HCT116 (cell line): ENCODE results near the gene GADD45A. TPM values are rescaled to one million over a fixed set of nuclear protein-coding genes. Genes with fewer than 3 reads are reported as not detected.
A peak's percentile ranks its signal among the peaks of the same experiment; 100 is the strongest.

ENCODE experiments used
- ATAC-seq: fragments of 200-7000 bp; cut with Tn5 transposase; 2 replicates; pipeline ENCODE4 v1.9.1; 2020; ENCODE audit warnings: mild to moderate bottlenecking, moderate library complexity
- BruUV-seq: library from RNA; stranded (reverse); fragments of 400-500 nt; replicated peaks from 2 replicates; lab custom pipeline; 2021; lab: Mats Ljungman, UMichigan
- CTCF ChIA-PET: fragments of 300-600 bp; sonication (Branson Sonifier 250); formaldehyde crosslinking; loops from one replicate; lab custom pipeline; 2021; ENCODE audit warnings: antibody characterized with exemption; lab: Charles Lee
- POLR2A ChIA-PET: fragments of 300-600, 350-600 bp; sonication (Branson Sonifier 250); formaldehyde crosslinking; loops from one replicate; lab custom pipeline; 2021; ENCODE audit warnings: antibody characterized with exemption; lab: Charles Lee
- RAD21 ChIA-PET, 2 experiments: fragments of 300-600 bp; sonication (Branson Sonifier 250); formaldehyde crosslinking; loops; one replicate each; lab custom pipeline; 2023; ENCODE audit warnings: low total read pairs in 2 of 2; ENCODE audit not compliant: uncharacterized antibody in 2 of 2, unreplicated experiment in 2 of 2, low non-redundant PET in 1 of 2; lab: Charles Lee
- DNase-seq: peaks from one replicate; pipeline ENCODE4 v3.0.0-alpha.2; 2010; ENCODE audit warnings: low read depth, low spot score
- H2AFZ ChIP-seq: fragments of 200-600 bp; shearing (Covaris generic), sonication (generic); 2 replicates; pipeline ENCODE4 v1.6.1; 2017; ENCODE audit warnings: low read depth, mixed run types, mixed read lengths, antibody characterized with exemption, low read length; ENCODE audit not compliant: poor library complexity, severe bottlenecking
- H3K27ac ChIP-seq: 2 replicates; pipeline ENCODE4 v1.5.1; 2012; ENCODE audit warnings: low read depth, low read length
- H3K27me3 ChIP-seq: fragments of 200-600 bp; sonication (generic); 2 replicates; pipeline ENCODE4 v1.6.1; 2016; ENCODE audit warnings: mixed run types, low read length, mixed read lengths; ENCODE audit not compliant: insufficient read depth
- H3K36me3 ChIP-seq, 2 experiments: fragments of 200-500 bp in 1 of 2; fragments of 200-600 bp in 1 of 2; sonication (Bioruptor generic) in 1 of 2; sonication (generic) in 1 of 2; 2 replicates each; pipeline versions ENCODE4 v1.5.1 to v1.6.1; 2014 to 2016; ENCODE audit warnings: low read length in 2 of 2, inconsistent platforms in 1 of 2, mixed read lengths in 1 of 2, mixed run types in 1 of 2; ENCODE audit not compliant: insufficient read depth in 2 of 2, control insufficient read depth in 1 of 2
- H3K4me1 ChIP-seq, 2 experiments: fragments of 200-600 bp in 1 of 2; sonication (generic) in 1 of 2; 2 replicates each; pipeline versions ENCODE4 v1.5.1 to v1.6.1; 2012 to 2017; ENCODE audit warnings: low read length in 2 of 2, inconsistent platforms in 1 of 2, mild to moderate bottlenecking in 1 of 2, mixed read lengths in 1 of 2, mixed run types in 1 of 2, moderate library complexity in 1 of 2; ENCODE audit not compliant: insufficient read depth in 2 of 2, control insufficient read depth in 1 of 2
- H3K4me2 ChIP-seq: fragments of 200-600 bp; sonication (generic); 2 replicates; pipeline ENCODE4 v1.6.1; 2017; ENCODE audit warnings: mixed run types, low read length, mixed read lengths
- H3K4me3 ChIP-seq, 2 experiments: fragments of 200-600 bp in 1 of 2; sonication (generic) in 1 of 2; replicated peaks in 1 of 2; 2 replicates each; pipeline ENCODE4 v1.5.1; 2011 to 2016; ENCODE audit warnings: low read length in 2 of 2, control low read depth in 1 of 2, low read depth in 1 of 2, mild to moderate bottlenecking in 1 of 2, mixed read lengths in 1 of 2, mixed run types in 1 of 2
- H3K79me2 ChIP-seq: fragments of 200-600 bp; sonication (generic); 2 replicates; pipeline ENCODE4 v1.6.1; 2017; ENCODE audit warnings: mild to moderate bottlenecking, mixed run types, low read length, moderate library complexity, mixed read lengths; ENCODE audit not compliant: insufficient read depth
- H3K9ac ChIP-seq: fragments of 200-600 bp; sonication (generic); 2 replicates; pipeline ENCODE4 v1.6.1; 2016; ENCODE audit warnings: low read length, mixed read lengths
- H3K9me2 ChIP-seq: fragments of 200-600 bp; sonication (generic), shearing (Covaris generic); 2 replicates; pipeline ENCODE4 v1.6.1; 2017; ENCODE audit warnings: mixed run types, mild to moderate bottlenecking, moderate library complexity; ENCODE audit not compliant: insufficient read depth
- H3K9me3 ChIP-seq, 2 experiments: fragments of 200-500 bp in 1 of 2; fragments of 200-600 bp in 1 of 2; sonication (Bioruptor generic) in 1 of 2; sonication (generic) in 1 of 2; 2 replicates each; pipeline ENCODE4 v1.6.1; 2014 to 2017; ENCODE audit warnings: low read length in 2 of 2, mixed read lengths in 2 of 2, inconsistent platforms in 1 of 2, low read depth in 1 of 2, mild to moderate bottlenecking in 1 of 2, mixed run types in 1 of 2, moderate library complexity in 1 of 2; ENCODE audit not compliant: control insufficient read depth in 1 of 2, insufficient read depth in 1 of 2
- H4K20me1 ChIP-seq: fragments of 200-600 bp; sonication (generic), shearing (Covaris generic); 2 replicates; pipeline ENCODE4 v1.6.1; 2017; ENCODE audit warnings: mixed run types, mild to moderate bottlenecking, moderate library complexity; ENCODE audit not compliant: insufficient read depth
- CBX3 ChIP-seq: IDR thresholded peaks from 2 replicates; pipeline ENCODE4 v1.6.1; 2012; ENCODE audit warnings: low read depth
- EGR1 ChIP-seq: IDR thresholded peaks from 2 replicates; pipeline ENCODE4 v1.6.1; 2012; ENCODE audit warnings: low read depth
- POLR2A ChIP-seq: IDR thresholded peaks from 2 replicates; pipeline ENCODE4 v1.7.0; 2011; ENCODE audit warnings: borderline replicate concordance; ENCODE audit not compliant: insufficient read depth, insufficient read length; ENCODE audit errors: extremely low read depth
- ZFX ChIP-seq: fragments of 450-650 bp; IDR thresholded peaks from 2 replicates; pipeline ENCODE4 v1.6.1; 2017
- intact Hi-C: fragments of 100-400 bp; cut with micrococcal nuclease; formaldehyde crosslinking; loops from 2 replicates; pipeline ENCODE4 v1.10.0; 2022
- total RNA-seq: library from RNA; stranded (reverse); gene quantifications from one replicate; pipeline ENCODE4 v1.2.1, GENCODE V29; 2021; ENCODE audit not compliant: unreplicated experiment

GADD45A gene
- total RNA-seq, 1 experiment from 2014 or later, result 105 TPM

- Histone ChIP-seq H3K4me3 (peak overlapping the region; percentile 31 to 91), H3K79me2 (peaks cover 31% of the 10 kb centered on the region), H3K9ac (peak overlapping the region; percentile 33), H2AFZ (peak overlapping the region; percentile 58), H3K27ac (peak overlapping the region; percentile 21), H3K36me3 (peaks cover 15 to 17% of the 10 kb centered on the region in 2 experiments), H4K20me1 (peaks cover 4% of the 10 kb centered on the region; the same call in 1 of the 2 replicates), H3K4me1 (peaks cover 28 to 50% of the 10 kb centered on the region in 2 experiments), H3K9me2 (no peaks in the 10 kb centered on the region), H3K27me3 (no peaks in the 10 kb centered on the region), H3K4me2 (peak overlapping the region; percentile 90), H3K9me3 (no peaks in the 10 kb centered on the region)
- POLR2A ChIA-PET, result interaction anchor here (0.6 to 6.3 kb wide), 39 partner anchors 8 to 760 kb away, joined by 3 to 50 read pairs (median 4); partner anchors contain the start of genes DNAI4 and MIER1
- intact Hi-C loops, result loop anchor here (1.0 to 10.0 kb wide), 4 partner anchors 120 to 700 kb away; partner anchors contain the start of gene GNG12
- CTCF ChIA-PET, result interaction anchor here (0.6 to 1.7 kb wide), 6 partner anchors 10 to 432 kb away, joined by 3 to 14 read pairs (median 4); no protein-coding TSS in a partner anchor
- RAD21 ChIA-PET, result interaction anchor here (0.7 to 3.0 kb wide), 7 partner anchors 16 to 152 kb away, joined by 3 to 10 read pairs (median 6); no protein-coding TSS in a partner anchor
- TSS peak; percentile 59 for BruUV-seq
- ATAC-seq (no peak), DNase-seq (no peak)
- no peak for TF ChIP-seq CBX3
- TF ChIP-seq EGR1, result peak; percentile 75
These were observed 405 bp upstream of the GADD45A start for GRCh38 chr1:67684526-67685066.

GRCh38 chr1:67685558-67686266, 711 bp downstream of the GADD45A start:
- ATAC-seq (peak; percentile 10), DNase-seq (no peak)
- BruUV-seq, result no TSS peak
- H3K9me2 ChIP-seq, result no peaks in the 10 kb centered on the region
- peaks cover 15 to 17% of the 10 kb centered on the region in 2 experiments for H3K36me3 ChIP-seq
- H3K9me3 ChIP-seq, result no peaks in the 10 kb centered on the region
- H4K20me1 ChIP-seq, result peaks cover 4% of the 10 kb centered on the region; the same call in 1 of the 2 replicates
- ChIA-PET POLR2A (interaction anchor here (0.6 to 6.3 kb wide), 29 partner anchors 9 to 761 kb away, joined by 3 to 50 read pairs (median 5); partner anchors contain the start of genes DNAI4 and MIER1), CTCF (interaction anchor here (0.6 to 1.7 kb wide), 6 partner anchors 11 to 431 kb away, joined by 3 to 14 read pairs (median 4); no protein-coding TSS in a partner anchor), RAD21 (interaction anchor here (0.7 to 3.0 kb wide), 3 partner anchors 14 to 150 kb away, joined by 4 to 10 read pairs (median 8); no protein-coding TSS in a partner anchor)
- H3K9ac ChIP-seq, result peak overlapping the region; percentile 96
- no peaks in the 10 kb centered on the region for H3K27me3 ChIP-seq
- peak overlapping the region; percentile 90 for H3K4me2 ChIP-seq
- peak overlapping the region; percentile 98 for H3K27ac ChIP-seq
- H3K79me2 ChIP-seq, result peaks cover 31% of the 10 kb centered on the region
- peaks cover 28 to 50% of the 10 kb centered on the region in 2 experiments for H3K4me1 ChIP-seq
- TF ChIP-seq POLR2A (no peak), ZFX (peak; percentile 46; the same call in 1 of the 2 replicates)
- H3K4me3 ChIP-seq, result peak overlapping the region; percentile 91
- H2AFZ ChIP-seq, result no peak overlapping the region
- intact Hi-C loops, result loop anchor here (1.0 to 10.0 kb wide), 5 partner anchors 63 to 699 kb away; partner anchors contain the start of gene GNG12
